Smooth muscle cell (in vitro differentiated cells): ENCODE results near the gene GRIA3. TPM values are rescaled to one million over a fixed set of nuclear protein-coding genes. Genes with fewer than 3 reads are reported as not detected.

Experiments used
- DNase-seq: peaks from one replicate; lab custom pipeline; 2025; ENCODE audit not compliant: unreplicated experiment; lab: John Stamatoyannopoulos, UW
- H2AFZ ChIP-seq: fragments of 200-600 bp; sonication (generic); 2 replicates; pipeline ENCODE4 v1.6.0; 2016; ENCODE audit warnings: antibody characterized with exemption, low read depth, mild to moderate bottlenecking
- H3F3A ChIP-seq: fragments of 200-600 bp; sonication (generic); 2 replicates; pipeline ENCODE4 v1.6.0; 2017; ENCODE audit warnings: antibody characterized with exemption, low read depth
- H3K27ac ChIP-seq: fragments of 200-600 bp; sonication (generic); 2 replicates; pipeline ENCODE4 v1.5.1; 2016; ENCODE audit warnings: low read depth, mild to moderate bottlenecking
- H3K27me3 ChIP-seq: fragments of 200-600 bp; sonication (generic); 2 replicates; pipeline ENCODE4 v1.6.1; 2016; ENCODE audit warnings: low read depth, mild to moderate bottlenecking
- H3K36me3 ChIP-seq: fragments of 200-600 bp; sonication (generic); 2 replicates; pipeline ENCODE4 v1.5.1; 2016; ENCODE audit warnings: low read depth
- H3K4me1 ChIP-seq: fragments of 200-600 bp; sonication (generic); 2 replicates; pipeline ENCODE4 v1.5.1; 2016; ENCODE audit warnings: low read depth
- H3K4me2 ChIP-seq: fragments of 200-600 bp; sonication (generic); 2 replicates; pipeline ENCODE4 v1.6.0; 2016; ENCODE audit warnings: mild to moderate bottlenecking
- H3K4me3 ChIP-seq: fragments of 200-600 bp; sonication (generic); 2 replicates; pipeline ENCODE4 v1.5.1; 2016; ENCODE audit warnings: mild to moderate bottlenecking
- H3K79me2 ChIP-seq: fragments of 200-600 bp; sonication (generic); 2 replicates; pipeline ENCODE4 v1.6.0; 2016; ENCODE audit warnings: low read depth, mild to moderate bottlenecking
- H3K9ac ChIP-seq: fragments of 200-600 bp; sonication (generic); 2 replicates; pipeline ENCODE4 v1.6.0; 2016; ENCODE audit warnings: low read depth
- H3K9me3 ChIP-seq: fragments of 200-600 bp; sonication (generic); replicated peaks from 2 replicates; pipeline ENCODE4 v1.5.1; 2016; ENCODE audit warnings: low read depth
- H4K20me1 ChIP-seq: fragments of 200-600 bp; sonication (generic); 2 replicates; pipeline ENCODE4 v1.6.0; 2016; ENCODE audit warnings: low read depth
- WGBS: methylation state at CpG from one replicate; pipeline ENCODE4 v1.1.7; 2016; ENCODE audit warnings: low lambda C conversion rate; 5-methylcytosine and 5-hydroxymethylcytosine counted together
- polyA plus RNA-seq: library from polyadenylated mRNA; unstranded; fragments of >200 nt; fragmentation: Nextera tagmentation; extraction: Ambion mirVana; gene quantifications from 2 replicates; pipeline ENCODE4 v1.2.1, GENCODE V29; 2016
- total RNA-seq: library from RNA; depleted of rRNA; stranded (reverse); fragments of >200 nt; gene quantifications from 2 replicates; pipeline ENCODE4 v1.2.3, GENCODE V29; 2014
- TF ChIP-seq, protein P1 (sequence below): fragments of 200-600 bp; sonication (generic); IDR thresholded peaks from 2 replicates; pipeline ENCODE4 v1.5.1; 2017; ENCODE audit warnings: borderline replicate concordance, mild to moderate bottlenecking, antibody characterized with exemption; ENCODE audit not compliant: insufficient read depth, poor library complexity, severe bottlenecking

The GRIA3 gene
- total and polyA plus RNA-seq, 2 experiments from 2014 or later: 7.2 to 12.7 TPM

DNA sequence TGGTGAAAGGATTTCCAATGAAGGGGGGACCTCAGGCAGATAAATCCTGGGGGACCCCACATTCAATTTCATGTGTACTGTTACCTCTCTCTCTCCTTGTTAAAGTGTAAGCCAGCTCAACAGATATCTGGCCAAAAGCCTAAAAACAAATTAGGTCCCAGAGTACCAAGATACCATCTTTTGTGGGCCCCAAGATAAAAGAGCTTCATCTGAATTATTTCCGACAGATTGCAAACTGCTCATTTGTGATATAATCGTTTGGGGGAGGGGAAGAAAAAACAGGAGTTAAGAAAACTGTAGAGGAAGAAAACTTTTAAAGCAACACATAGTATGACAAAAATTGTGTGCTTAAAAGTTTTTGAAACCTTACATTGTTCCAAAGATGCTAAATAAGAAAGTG, 33.6 kb downstream of the GRIA3 start:
- no peak overlapping the region for H2AFZ ChIP-seq
- TF ChIP-seq, protein P1, sequence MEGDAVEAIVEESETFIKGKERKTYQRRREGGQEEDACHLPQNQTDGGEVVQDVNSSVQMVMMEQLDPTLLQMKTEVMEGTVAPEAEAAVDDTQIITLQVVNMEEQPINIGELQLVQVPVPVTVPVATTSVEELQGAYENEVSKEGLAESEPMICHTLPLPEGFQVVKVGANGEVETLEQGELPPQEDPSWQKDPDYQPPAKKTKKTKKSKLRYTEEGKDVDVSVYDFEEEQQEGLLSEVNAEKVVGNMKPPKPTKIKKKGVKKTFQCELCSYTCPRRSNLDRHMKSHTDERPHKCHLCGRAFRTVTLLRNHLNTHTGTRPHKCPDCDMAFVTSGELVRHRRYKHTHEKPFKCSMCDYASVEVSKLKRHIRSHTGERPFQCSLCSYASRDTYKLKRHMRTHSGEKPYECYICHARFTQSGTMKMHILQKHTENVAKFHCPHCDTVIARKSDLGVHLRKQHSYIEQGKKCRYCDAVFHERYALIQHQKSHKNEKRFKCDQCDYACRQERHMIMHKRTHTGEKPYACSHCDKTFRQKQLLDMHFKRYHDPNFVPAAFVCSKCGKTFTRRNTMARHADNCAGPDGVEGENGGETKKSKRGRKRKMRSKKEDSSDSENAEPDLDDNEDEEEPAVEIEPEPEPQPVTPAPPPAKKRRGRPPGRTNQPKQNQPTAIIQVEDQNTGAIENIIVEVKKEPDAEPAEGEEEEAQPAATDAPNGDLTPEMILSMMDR: no peak
- no peaks in the 10 kb centered on the region for H3K27me3 ChIP-seq
- no peaks in the 10 kb centered on the region for H3K36me3 ChIP-seq
- no peaks in the 10 kb centered on the region for H3K79me2 ChIP-seq
- no peaks in the 10 kb centered on the region for H3K9me3 ChIP-seq
- no peak overlapping the region for H3K4me2 ChIP-seq
- no peak overlapping the region for H3K9ac ChIP-seq
- WGBS: 84% methylated on average over 2 of the region's 2 CpGs
- no peaks in the 10 kb centered on the region for H3F3A ChIP-seq
- no peak for DNase-seq
- no peaks in the 10 kb centered on the region for H4K20me1 ChIP-seq
- H3K27ac ChIP-seq: no peak overlapping the region
- no peaks in the 10 kb centered on the region for H3K4me1 ChIP-seq
- H3K4me3 ChIP-seq: no peak overlapping the region

DNA sequence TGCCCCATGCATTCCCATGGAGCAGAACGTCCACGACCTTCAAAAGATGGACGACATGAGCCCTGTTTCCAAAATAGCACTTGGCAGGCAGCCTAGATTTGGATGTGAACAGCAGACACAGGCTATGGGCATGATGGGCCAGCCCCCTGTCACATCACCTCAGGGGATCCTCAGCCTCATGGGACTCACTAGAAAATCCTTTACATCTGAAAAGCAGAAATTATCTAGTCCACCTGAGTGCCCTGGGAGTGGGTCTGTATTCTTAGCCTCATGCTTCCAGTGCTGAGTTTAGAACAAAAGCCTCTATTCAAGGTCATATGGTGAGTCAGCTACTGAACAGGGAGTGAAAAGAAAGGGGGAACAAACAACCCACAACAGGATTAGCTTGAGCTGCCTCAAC, 35.8 kb downstream of the GRIA3 start:
- Histone ChIP-seq H3K4me3 (no peak overlapping the region), H3K9ac (no peak overlapping the region), H3K4me1 (no peaks in the 10 kb centered on the region), H2AFZ (no peak overlapping the region), H3K27ac (no peak overlapping the region), H4K20me1 (no peaks in the 10 kb centered on the region), H3K27me3 (no peaks in the 10 kb centered on the region), H3K9me3 (no peaks in the 10 kb centered on the region), H3K79me2 (no peaks in the 10 kb centered on the region), H3K36me3 (no peaks in the 10 kb centered on the region), H3K4me2 (no peak overlapping the region), H3F3A (no peaks in the 10 kb centered on the region)
- TF ChIP-seq, protein P1: no peak
- DNase-seq: no peak
- WGBS: 57% methylated on average over 3 of the region's 3 CpGs

DNA sequence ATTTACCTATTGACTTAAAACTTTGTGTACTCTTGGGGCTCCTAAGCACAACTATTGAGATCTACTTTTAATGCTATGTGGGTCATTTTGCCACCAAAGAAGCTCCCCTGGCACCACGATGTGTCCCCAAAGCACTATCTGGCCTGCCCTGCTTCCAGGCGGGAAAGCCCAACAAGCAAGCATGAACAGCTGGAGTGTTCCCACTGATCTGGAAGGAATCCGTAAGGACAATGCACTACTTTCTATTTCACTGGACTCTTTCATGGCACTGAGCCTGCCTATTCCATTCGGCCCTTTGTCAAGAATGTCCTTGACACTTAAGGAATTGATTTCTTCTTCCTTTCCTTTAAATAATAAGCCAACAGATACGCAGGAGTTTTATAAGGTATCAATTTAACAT, 38.8 kb downstream of the GRIA3 start:
- 81% methylated on average over 5 of the region's 5 CpGs for WGBS
- Histone ChIP-seq H3K9me3 (no peaks in the 10 kb centered on the region), H3K79me2 (no peaks in the 10 kb centered on the region), H3K36me3 (no peaks in the 10 kb centered on the region), H3K4me1 (no peaks in the 10 kb centered on the region), H3F3A (no peaks in the 10 kb centered on the region), H3K27ac (no peak overlapping the region), H4K20me1 (no peaks in the 10 kb centered on the region), H3K4me2 (no peak overlapping the region), H2AFZ (no peak overlapping the region), H3K27me3 (no peaks in the 10 kb centered on the region), H3K9ac (no peak overlapping the region), H3K4me3 (no peak overlapping the region)
- DNase-seq: no peak
- TF ChIP-seq, protein P1: no peak

DNA sequence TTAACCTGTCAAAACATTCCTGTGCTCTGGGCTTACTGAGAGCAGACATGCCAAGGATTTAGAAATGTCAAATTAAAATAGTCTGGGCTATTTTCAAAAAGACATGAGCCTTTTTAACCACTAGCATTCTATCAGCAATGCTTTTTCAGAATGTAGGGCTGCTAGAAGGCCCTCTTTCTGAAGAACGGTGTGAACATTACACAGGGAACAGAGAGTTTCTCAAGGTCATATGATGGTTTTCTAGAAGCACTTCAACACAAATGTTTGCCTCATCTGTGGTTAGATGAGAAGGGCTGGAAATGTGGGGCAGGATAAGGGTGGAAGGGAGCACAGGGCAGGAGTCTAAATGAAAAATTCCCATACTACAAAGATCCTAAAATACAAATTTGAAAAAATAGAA, 39.3 kb downstream of the GRIA3 start:
- WGBS: 74% methylated on average over 1 of the region's 1 CpG
- TF ChIP-seq, protein P1: no peak
- Histone ChIP-seq H3K27ac (no peak overlapping the region), H4K20me1 (no peaks in the 10 kb centered on the region), H3K79me2 (no peaks in the 10 kb centered on the region), H3F3A (no peaks in the 10 kb centered on the region), H3K4me1 (no peaks in the 10 kb centered on the region), H2AFZ (no peak overlapping the region), H3K36me3 (no peaks in the 10 kb centered on the region), H3K27me3 (no peaks in the 10 kb centered on the region), H3K4me3 (no peak overlapping the region), H3K9ac (no peak overlapping the region), H3K4me2 (no peak overlapping the region), H3K9me3 (no peaks in the 10 kb centered on the region)
- no peak for DNase-seq
